Osteoblast (primary cell): ENCODE results near the gene ERAS. TPM values are rescaled to one million over a fixed set of nuclear protein-coding genes. Genes with fewer than 3 reads are reported as not detected.
"Not testable (repeated sequence)": the region's sequence is repeated elsewhere in the genome, so short reads cannot be mapped to it uniquely, and the experiment has no call there.

Experiments
- DNase-seq: peaks from one replicate; pipeline ENCODE4 v3.0.0; 2011; ENCODE audit warnings: low spot score, mixed read lengths; ENCODE audit not compliant: insufficient read length; ENCODE audit errors: missing footprints
- H2AFZ ChIP-seq: 2 replicates; pipeline ENCODE4 v1.6.0; 2011; ENCODE audit warnings: mild to moderate bottlenecking, low read length
- H3K27ac ChIP-seq: 2 replicates; pipeline ENCODE4 v1.5.1; 2011; ENCODE audit warnings: mild to moderate bottlenecking, low read depth, low read length, moderate library complexity
- H3K27me3 ChIP-seq: 2 replicates; pipeline ENCODE4 v1.6.0; 2012; ENCODE audit warnings: mild to moderate bottlenecking, control low read depth, inconsistent platforms, low read length, moderate library complexity; ENCODE audit not compliant: insufficient read depth
- H3K36me3 ChIP-seq: 2 replicates; pipeline ENCODE4 v1.5.1; 2011; ENCODE audit warnings: mild to moderate bottlenecking, low read length, control low read depth, moderate library complexity; ENCODE audit not compliant: insufficient read depth
- H3K4me1 ChIP-seq: 2 replicates; pipeline ENCODE4 v1.5.1; 2011; ENCODE audit warnings: mild to moderate bottlenecking, low read length, control low read depth, moderate library complexity; ENCODE audit not compliant: insufficient read depth
- H3K4me2 ChIP-seq: 2 replicates; pipeline ENCODE4 v1.6.0; 2011; ENCODE audit warnings: mild to moderate bottlenecking, low read length; ENCODE audit not compliant: insufficient read depth
- H3K4me3 ChIP-seq: fragments of 200-600 bp; sonication (generic); 3 replicates; pipeline ENCODE4 v1.5.1; 2012; ENCODE audit warnings: mild to moderate bottlenecking, low read length, inconsistent platforms; ENCODE audit not compliant: insufficient read depth
- H3K79me2 ChIP-seq: 2 replicates; pipeline ENCODE4 v1.6.0; 2012; ENCODE audit warnings: mild to moderate bottlenecking, low read length, control low read depth, inconsistent platforms; ENCODE audit not compliant: insufficient read depth
- H3K9me3 ChIP-seq: 2 replicates; pipeline ENCODE4 v1.5.1; 2011; ENCODE audit warnings: low read depth, low read length, control low read depth
- H4K20me1 ChIP-seq: 2 replicates; pipeline ENCODE4 v1.6.0; 2012; ENCODE audit warnings: mild to moderate bottlenecking, low read length, control low read depth; ENCODE audit not compliant: insufficient read depth
- CTCF ChIP-seq: IDR thresholded peaks from 2 replicates; pipeline ENCODE4 v1.5.1; 2011; ENCODE audit warnings: mild to moderate bottlenecking, low read depth, low read length, moderate library complexity; ENCODE audit errors: extremely low read depth
- total RNA-seq: library from RNA; depleted of rRNA; stranded (reverse); fragments of >200 nt; gene quantifications from 2 replicates; pipeline ENCODE4 v1.2.3, GENCODE V29; 2012

The ERAS gene
- total RNA-seq, 1 donor = not detected

- H3K4me3 ChIP-seq = no peak within 1 kb of the TSS
- H3K27me3 ChIP-seq = peaks cover 20% of the 10 kb centered on the region
- no peaks in the 10 kb centered on the region for H3K9me3 ChIP-seq
- H3K27ac ChIP-seq = no peak within 1 kb of the TSS
- H3K4me2 ChIP-seq = no peak within 1 kb of the TSS
- H2AFZ ChIP-seq = no peak within 1 kb of the TSS
- no peaks in the 10 kb centered on the region for H4K20me1 ChIP-seq
- H3K79me2 ChIP-seq = no peaks in the 10 kb centered on the region
- no peak for TF ChIP-seq CTCF
- H3K4me1 ChIP-seq = no peaks in the 10 kb centered on the region
- DNase-seq = peak; percentile 56
- H3K36me3 ChIP-seq = no peaks in the 10 kb centered on the region
These were observed 9.4 kb downstream of the ERAS start, which contains the start of gene PCSK1N for GRCh38 chrX:48835524-48836329. PCSK1N (minus strand) TSS chrX:48835610; CDS start chrX:48835532, 78 bp downstream.

- Histone ChIP-seq H3K27me3 (peaks cover under 1% of the 10 kb centered on the region), H2AFZ (no peak overlapping the region), H3K27ac (no peak overlapping the region)
These were observed 13.4 kb downstream of the ERAS start for GRCh38 chrX:48839686-48840085.

GRCh38 chrX:48848847-48849246 is 22.5 kb downstream of the ERAS start:
- no peaks in the 10 kb centered on the region for H3K4me1 ChIP-seq
- no peaks in the 10 kb centered on the region for H4K20me1 ChIP-seq
- TF ChIP-seq CTCF = no peak
- no peak overlapping the region for H3K4me3 ChIP-seq
- H3K36me3 ChIP-seq = no peaks in the 10 kb centered on the region
- no peak overlapping the region for H3K27ac ChIP-seq
- DNase-seq = no peak
- H3K9me3 ChIP-seq = no peaks in the 10 kb centered on the region
- no peaks in the 10 kb centered on the region for H3K79me2 ChIP-seq
- H2AFZ ChIP-seq = no peak overlapping the region
- no peak overlapping the region for H3K4me2 ChIP-seq
- no peaks in the 10 kb centered on the region for H3K27me3 ChIP-seq

More at GRCh38 chrX:48839686-48840085, 13.4 kb downstream of the ERAS start:
- Histone ChIP-seq H3K4me3 (no peak overlapping the region), H4K20me1 (no peaks in the 10 kb centered on the region), H3K36me3 (no peaks in the 10 kb centered on the region), H3K4me2 (no peak overlapping the region), H3K79me2 (no peaks in the 10 kb centered on the region), H3K4me1 (no peaks in the 10 kb centered on the region), H3K9me3 (no peaks in the 10 kb centered on the region)
- no peak for DNase-seq
- TF ChIP-seq CTCF = no peak

GRCh38 chrX:48852857-48853256 is 26.5 kb downstream of the ERAS start:
- H3K79me2 ChIP-seq = no peaks in the 10 kb centered on the region
- no peak for DNase-seq
- no peaks in the 10 kb centered on the region for H3K36me3 ChIP-seq
- H3K4me1 ChIP-seq = no peaks in the 10 kb centered on the region
- H2AFZ ChIP-seq = no peak overlapping the region
- no peak overlapping the region for H3K27ac ChIP-seq
- H3K27me3 ChIP-seq = no peaks in the 10 kb centered on the region
- TF ChIP-seq CTCF = no peak
- no peak overlapping the region for H3K4me3 ChIP-seq
- H3K9me3 ChIP-seq = no peaks in the 10 kb centered on the region
- H4K20me1 ChIP-seq = no peaks in the 10 kb centered on the region
- no peak overlapping the region for H3K4me2 ChIP-seq

DNA sequence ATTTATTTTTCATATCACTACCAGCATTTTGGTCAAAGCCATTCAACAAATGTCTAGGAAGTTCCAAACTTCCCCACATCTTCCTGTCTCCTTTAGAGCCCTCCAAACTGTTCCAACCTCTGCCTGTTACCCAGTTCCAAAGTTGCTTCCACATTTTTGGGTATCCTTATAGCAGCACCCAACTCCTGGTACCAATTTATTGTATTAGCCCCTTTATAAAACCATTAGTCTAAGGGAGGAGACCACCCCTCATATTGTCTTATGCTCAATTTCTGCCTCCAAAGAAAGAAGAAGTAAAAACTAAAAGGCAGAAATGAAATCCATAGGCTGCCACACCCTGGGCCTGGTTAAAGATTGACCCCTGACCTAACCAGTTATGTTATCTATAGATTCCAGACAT is 27.2 kb downstream of the ERAS start:
- DNase-seq, H3K36me3 ChIP-seq, H3K27me3 ChIP-seq, H3K4me3 ChIP-seq, H3K4me2 ChIP-seq, H4K20me1 ChIP-seq, H3K27ac ChIP-seq, H3K9me3 ChIP-seq, H2AFZ ChIP-seq, H3K79me2 ChIP-seq, H3K4me1 ChIP-seq: not testable (repeated sequence)
